ENCODE data around the gene HGFAC.

The HGFAC gene

DNA sequence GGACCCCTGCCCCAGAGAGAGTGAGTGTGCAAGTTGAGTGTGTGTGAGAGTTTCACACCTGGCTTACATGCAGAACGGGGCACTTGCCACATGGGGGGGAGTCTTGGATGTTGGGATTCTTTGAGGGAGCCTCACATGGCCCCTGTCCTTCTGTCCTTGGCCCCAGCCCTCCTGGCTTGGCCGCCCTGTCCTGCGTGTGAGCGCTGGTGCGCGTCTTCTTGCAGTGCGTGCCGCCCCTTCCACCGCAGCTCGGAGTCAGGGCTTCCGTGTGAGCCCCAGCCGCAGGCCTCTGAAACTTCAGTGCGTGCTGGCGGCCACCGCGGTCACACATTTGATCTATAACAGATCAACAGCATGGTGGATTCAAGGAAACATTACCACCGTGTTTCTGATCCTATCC is 30.1 kb upstream of the HGFAC start:
- no peak for DNase-seq

DNA sequence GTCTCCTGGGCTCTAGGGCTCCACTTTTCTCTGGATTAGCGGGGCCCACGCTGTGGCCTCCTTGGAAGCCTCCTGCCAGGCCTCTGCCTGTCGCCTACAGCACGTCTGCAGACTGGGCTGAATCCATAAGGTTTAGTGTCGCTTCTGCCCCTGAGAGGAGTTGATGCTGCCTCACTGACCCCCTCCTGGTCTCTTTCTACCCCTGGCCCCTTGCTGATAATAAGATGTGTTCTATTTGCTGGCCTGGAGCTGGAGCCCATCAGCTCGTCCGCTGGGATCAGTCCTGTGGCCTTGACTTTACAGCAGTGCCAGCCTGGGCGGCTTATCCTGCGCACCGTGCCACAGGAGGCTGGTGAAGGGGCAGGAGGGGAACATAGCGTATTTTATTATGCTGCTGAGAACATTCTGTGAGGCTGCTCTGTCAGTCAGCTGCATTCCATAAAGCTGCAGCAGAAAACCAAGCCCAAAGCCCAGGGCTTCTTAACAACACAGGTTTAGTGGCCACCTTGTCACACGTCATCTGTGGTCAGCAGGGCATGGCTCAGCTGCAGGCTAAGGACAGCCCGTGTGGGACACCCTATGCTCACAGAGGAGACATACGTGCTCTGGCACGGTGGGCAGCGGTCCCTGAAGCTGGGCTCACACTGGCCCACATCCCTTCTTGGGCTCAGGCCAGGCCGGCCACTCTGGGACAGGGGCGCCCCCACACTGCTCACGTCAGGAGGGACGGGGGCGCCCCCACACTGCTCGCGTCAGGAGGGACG is 29.3 kb upstream of the HGFAC start:
- DNase-seq = no peak

DNA sequence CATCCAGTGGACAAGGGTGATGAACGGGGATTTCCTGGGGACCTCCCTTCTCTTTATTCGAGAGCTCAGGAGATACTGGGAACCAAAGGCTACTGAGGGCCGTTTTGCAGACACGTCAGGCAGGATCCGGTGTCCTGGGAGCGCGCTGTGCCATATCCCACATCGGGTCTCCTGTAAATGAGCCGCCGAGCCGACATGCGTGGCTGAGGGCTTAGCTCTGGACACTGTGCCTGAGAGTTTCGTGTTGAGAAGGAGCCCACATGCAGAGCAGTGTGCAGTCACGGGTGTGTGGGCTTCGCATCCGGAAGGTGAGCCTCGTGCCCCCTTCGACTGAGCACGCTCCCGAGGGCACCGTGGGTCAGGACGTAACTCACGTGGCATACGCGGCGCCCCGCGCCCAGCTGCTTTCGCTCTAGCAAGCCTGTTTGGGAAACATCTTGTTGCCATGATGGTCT is 28.5 kb upstream of the HGFAC start:
- DNase-seq = no peak

DNA sequence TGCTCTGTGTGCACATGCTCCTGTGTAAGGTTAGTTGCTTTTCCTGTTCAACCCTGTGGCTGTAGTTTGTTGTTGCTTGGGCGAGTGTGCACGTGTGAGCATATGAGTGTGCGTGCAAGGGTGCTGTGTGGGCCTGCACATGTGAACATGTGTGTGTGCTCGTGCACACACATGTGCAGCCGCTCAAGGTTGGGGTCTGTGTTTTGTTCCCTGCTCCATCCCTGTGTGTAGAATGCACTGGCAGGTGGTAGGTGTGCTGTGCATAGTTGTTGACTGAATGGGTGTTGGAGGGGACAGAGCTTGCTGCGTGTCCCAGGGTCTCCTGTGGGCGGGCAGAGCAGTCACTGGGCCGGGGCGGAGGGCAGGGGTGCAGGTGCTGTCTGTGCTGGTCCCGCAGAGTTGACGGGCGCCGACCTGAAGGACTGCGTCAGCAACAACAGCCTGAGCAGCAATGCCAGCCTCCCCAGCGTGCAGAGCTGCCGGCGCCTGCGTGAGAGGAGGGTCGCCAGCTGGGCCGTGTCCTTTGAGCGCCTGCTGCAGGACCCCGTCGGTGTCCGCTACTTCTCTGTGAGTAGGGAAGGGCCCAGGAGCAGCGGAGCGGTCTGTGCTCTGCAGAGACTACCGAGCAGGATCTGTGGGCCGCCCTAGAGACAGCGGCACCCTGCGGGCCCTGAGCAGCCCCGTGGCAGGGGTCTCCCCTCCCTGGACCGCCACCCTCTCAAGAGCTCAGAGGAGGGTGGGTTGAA is 27.9 kb upstream of the HGFAC start:
- DNase-seq = no peak

DNA sequence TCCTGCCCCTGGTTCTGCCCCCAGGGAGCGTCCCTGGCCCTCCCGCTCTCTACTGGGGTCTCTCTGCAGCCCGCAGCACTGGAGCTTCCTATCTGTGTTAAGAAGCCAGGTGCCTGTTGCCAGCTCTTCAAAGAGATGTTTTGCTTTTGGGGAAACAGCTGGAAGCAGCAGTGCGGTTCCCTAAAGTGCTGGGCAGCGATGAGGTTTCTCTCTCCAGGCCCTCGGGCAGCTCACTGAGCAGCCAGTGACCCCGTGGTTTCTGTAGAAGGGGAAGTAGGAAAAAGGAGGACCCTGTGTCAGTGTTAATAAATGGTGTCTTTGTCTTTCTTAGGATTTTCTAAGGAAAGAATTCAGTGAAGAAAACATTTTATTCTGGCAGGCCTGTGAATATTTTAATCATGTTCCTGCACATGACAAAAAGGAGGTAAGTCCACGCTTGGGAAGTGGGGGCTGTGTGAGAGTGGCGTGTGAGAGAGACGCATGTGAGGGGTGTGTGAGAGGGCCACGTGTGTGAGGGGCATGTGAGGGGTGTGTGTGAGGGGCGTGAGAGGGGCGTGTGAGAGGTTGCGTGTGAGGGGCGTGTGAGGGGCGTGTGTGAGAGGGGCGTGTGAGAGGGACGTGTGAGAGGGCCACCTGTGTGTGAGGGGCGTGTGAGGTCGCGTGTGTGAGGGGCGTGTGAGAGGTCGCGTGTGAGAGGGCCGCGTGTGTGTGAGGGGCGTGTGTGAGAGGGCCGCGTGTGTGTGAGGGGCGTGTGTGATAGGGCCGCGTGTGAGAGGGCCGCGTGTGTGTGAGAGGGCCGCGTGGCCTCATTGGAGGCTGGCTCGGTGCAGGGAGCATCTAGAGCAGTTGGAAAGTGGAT is 27.1 kb upstream of the HGFAC start:
- DNase-seq = no peak

DNA sequence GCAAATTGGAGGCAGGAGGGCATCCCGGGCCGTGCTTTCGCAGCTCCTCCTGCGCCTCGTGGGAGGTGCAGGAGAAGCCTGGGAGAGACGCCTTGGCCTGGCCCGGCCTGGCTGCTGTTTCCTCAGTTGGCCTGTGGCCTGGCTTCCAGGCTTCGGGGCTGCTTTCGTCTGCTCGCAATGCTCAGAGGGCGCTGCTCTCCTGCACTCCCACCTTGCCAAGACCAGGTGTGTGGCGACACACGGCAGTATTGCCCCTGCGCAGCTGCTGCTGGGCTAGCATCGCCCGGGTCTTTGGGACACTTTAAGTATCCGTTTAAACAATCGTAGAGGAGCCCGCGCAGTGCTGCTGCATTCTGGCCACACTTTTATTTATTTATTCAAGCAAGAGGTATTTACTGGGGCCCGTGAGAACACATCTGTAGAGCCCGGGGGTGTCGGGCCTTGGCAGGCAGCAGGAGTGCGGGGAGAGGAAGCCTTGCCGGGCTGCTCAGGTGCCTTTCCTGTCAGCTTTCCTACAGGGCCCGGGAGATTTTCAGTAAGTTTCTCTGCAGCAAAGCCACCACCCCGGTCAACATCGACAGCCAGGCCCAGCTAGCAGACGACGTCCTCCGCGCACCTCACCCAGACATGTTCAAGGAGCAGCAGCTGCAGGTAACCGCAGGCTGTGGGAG is 26.2 kb upstream of the HGFAC start:
- no peak for DNase-seq

DNA sequence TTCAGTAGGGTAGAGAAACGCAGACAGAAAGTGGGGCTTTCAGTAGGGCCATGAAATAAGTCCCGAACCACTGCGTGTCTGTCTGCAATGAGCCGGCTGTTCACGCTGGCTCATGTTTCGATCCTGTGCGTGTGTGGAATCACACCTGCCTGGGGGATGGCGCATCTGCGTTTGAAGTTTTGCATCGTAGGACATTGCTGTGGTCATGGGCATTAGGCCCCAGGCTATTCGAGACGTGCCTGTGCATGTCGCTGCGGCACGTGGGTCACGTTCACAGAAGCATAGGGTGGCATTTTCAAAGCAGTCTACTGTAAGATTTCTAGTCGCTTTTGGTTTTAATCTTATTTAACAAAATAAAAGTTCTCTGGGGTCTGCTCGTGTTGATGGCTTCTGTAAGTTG is 25.5 kb upstream of the HGFAC start:
- DNase-seq = no peak

DNA sequence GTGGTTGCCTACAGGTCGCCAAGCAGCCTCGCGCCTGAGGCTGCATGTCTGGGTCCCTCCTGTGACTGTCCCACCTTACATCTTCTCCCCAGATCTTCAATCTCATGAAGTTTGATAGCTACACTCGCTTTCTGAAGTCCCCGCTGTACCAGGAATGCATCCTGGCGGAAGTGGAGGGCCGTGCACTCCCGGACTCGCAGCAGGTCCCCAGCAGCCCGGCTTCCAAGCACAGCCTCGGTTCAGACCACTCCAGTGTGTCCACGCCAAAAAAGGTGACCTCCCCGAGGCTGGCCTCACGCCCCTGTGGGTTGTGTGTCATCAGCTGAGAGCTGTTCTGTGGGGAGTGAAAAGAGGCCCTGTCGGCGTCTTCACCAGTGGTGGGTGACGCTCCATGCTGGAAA is 24.9 kb upstream of the HGFAC start:
- no peak for DNase-seq

DNA sequence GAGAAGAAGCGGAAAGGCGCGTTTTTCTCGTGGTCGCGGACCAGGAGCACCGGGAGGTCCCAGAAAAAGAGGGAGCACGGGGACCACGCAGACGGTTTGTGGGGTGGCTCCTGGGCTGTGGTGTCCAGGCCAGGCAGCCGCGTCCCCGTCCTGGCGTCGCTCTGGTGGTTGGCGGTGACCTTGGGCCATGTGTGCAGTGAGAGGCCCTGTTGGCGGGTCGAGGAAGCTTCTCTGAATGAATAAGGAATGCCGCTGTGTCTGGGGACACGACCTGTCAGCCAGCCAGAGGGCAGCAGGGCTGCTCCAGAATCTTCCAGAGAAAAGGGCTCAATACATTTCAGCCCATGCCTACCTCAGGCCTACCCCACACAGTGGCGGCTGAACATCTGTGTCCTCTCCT is 24.3 kb upstream of the HGFAC start:
- no peak for DNase-seq

DNA sequence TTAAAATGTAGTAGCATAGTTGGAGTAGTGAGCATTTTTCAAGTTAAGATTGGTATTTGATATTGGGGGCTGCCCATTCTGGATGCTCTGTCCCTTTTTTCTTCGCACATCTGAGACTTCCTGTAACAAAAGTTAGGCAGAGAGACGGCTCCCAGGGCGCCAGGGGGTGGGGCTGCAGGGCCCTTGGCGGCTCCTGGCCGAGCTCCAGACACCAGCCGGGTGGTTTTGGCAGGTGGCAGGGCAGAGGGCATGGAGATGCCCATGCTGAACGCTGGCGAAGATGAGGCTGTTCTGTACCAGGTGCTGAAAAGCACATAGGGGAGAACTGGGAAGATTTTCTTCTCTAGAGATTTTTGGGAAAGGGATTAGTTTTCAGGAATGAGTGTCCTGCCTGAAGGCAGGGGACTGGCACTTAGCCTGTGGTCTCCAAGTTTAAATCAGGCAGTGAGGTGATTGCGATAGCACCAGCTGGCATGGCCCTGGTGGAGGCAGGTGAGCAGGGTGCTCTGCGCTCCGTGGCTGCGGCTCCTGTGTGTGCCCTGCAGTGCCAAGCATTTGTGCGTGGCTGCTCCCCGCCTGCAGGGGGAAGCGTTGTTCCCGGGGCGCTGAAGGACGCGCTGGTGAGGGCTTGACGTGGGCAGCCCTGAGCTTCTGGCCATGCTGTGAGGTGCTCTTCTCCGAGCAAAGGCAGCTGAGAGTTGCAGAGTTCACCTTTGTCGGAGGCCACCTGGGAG is 23.6 kb upstream of the HGFAC start:
- DNase-seq = no peak

DNA sequence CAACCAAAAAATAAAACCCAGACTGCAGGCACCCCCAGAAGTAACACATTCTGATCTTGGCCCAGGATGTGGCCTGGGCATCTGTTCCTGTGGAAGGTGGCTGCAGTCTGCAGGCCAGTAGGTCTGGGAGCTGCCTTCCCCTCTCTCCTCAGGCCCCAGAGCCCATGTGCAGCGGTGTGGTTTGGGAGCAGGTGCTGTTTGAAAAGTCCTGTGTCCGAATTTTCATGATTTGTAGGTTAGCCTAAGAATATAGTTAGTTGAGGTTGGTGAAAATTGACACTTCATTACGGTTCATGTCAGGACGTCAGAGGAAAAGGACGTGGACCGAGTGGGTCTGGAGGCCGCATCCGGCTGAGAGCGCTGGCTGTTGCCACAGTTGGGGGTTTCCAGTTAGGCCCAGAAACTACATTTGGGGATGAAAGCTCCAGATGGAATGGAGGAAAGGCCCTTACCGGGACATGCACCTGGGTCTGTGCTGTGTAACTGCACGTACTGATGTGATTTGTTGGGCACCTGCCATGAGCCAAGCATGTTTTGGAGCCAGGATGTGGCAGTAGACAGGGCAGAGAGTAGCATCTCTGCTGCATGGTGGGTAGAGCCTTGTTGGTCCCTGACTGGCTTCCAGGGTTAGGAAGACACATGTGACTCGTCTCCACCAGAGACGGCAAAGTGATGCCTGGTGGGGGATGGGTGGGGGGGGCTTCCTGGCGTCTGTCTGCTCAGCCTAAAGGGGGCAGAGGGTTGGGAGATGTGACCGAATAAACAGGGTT is 21.7 kb upstream of the HGFAC start:
- no peak for DNase-seq

DNA sequence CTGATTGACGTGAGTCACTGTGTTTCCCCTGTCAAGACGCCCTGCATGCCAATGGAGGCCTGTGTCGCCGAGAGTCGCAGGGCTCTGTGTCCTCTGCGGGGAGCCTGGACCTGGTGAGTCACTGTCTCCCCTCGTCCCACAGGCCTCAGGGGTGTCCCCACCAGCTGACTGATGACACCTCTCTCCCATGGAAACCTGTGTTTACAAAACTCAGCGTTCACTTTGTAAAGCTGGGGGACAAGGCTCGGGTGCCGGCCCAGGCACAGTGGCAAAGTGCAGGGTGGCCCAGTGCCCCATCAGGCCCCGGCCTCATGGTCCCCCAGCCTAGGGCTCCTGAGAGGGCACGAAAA is 21.2 kb upstream of the HGFAC start:
- no peak for DNase-seq

DNA sequence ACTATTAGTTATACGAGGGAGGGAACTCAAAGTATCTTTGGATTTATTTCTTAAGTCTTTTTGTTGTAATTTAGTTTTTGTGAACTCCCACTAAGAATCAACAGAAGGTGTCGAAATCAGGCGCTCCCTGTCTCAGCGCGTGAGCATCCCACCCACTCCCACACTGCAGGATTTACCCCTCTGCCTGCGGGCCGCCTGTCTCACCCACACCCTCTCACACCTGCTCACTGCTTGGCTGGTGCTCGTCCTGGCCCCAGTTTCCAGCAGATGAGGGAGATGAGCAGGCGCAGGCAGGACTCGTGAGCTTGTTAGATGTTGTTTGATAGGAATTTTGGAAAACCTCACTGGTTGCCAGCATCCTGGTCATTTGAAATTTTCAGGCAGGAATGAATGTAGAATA is 20.8 kb upstream of the HGFAC start:
- no peak for DNase-seq

DNA sequence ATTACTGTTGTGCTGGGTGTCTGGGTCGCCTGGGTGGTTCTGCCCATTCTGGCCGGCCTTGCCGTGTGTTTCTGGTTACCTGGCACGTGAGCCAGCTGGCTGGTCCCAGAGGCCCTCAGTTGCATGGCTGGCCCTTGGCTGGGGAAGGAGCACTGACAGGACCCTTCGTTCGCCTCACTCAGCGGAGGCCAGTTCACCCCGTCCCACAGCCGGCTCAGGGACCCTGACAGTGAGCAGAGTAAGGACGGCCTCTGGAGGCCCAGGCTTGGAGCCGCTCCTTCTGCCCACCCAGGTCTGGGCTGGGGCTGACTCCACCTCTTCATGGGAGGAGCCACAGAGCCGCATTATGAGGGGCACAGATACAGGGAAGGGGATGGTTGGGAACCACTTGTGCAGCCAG is 20.3 kb upstream of the HGFAC start:
- DNase-seq = no peak

DNA sequence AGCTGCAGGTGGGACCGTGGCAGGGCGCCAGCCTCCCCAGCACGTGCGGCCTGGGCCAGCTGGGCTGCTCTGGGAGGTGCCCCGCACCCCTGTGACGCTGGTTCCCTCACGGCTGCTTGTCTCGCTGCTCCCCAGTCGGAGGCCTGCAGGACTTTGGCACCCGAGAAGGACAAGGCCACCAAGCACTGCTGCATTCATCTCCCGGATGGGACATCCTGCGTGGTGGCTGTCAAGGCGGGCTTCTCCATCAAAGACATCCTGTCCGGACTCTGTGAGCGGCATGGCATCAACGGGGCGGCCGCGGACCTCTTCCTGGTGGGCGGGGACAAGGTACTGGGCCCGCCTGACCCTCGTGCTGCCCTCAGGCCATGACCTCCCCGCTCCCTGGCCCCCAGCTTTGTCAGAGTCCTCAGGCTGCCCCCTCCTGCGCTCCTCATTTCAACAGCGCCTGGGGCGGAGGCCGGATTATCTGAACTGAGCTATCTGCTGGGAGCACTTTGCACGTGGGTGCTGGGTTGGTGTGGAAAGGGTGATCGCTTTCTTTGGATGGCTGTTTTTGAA is 19.4 kb upstream of the HGFAC start:
- DNase-seq = no peak

DNA sequence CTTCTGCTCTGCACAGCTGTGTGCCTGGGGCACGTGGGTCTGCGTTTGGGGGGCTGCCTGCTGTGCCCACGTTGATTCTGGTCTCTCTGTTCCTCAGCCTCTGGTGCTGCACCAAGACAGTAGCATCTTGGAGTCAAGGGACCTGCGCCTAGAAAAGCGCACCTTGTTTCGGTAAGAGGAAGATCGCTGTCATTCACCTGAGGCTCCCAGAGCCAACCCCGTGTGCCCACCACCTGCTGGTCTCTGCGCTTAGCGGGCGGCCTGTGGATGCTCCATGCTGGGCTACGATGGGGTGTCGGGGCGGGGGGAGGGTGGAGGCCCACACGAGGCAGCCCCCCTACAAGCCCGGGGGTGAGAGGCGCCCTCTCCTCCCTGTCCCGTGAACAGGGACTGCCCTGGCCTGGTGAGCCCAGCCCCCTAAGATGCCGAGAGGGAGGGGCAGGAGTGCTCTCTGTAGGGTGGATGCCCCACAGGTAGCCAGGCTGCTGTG is 18.9 kb upstream of the HGFAC start:
- DNase-seq = no peak

DNA sequence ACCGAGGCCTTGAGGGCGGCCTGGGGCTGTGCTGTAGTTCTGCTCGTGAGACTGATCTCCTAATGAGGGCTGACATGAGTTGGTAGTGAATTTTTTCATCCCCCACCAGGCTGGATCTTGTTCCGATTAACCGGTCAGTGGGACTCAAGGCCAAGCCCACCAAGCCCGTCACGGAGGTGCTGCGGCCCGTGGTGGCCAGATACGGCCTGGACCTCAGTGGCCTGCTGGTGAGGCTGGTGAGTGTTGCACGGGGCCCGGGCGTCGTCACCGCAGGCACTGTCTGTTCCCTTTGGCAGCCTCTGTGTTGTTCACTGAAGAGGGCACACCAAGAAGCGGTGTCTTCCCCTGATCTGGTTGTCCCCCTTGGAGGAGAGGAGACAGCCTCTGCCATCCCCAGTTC is 18.4 kb upstream of the HGFAC start:
- no peak for DNase-seq

DNA sequence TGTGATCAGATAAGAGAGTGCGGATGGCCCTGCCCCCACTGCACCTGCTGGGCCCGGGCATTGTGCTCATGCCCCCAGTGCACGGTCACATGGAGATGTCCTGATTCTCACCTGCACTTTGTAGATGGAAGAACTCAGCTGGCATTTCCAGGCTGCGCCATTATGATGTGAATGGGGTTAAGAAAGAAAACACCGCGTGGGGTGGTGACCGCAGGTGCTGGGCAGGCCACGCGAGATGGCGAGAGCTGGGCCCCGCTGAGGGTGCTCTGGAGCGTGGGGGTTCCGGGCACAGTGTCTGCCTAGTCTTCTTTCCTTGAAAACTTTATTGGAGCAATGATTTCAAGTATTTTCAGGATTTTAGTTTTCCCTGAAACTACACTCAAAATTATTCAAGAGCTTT is 17.8 kb upstream of the HGFAC start:
- no peak for DNase-seq

DNA sequence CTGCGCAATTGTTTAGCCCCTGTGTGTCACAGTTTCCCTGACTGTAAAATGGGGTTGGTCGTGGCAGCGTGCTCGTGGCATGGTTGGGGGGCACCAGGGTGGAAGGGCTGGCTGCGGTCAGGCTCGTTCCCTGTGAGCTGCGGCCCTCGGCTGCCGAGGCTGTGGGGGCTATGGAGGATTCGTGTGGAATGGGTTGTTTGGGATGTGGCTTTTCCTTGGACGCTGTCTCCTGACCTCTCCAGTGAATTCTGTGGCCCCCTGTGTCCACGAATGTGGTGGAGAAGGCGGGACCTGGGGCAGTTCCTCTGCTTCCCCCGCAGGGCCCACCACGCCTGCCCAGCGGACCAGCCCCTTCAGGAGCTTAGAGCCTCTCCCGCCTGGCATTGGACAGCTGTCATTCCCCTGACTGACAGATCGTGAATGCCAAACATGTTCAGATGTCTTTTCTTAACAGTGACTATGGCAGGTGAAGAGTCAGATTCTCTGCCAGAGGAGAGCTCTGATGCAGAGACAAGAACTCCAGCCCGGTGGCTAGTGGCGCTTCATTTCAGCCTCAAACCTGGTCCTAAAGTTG is 17.2 kb upstream of the HGFAC start:
- no peak for DNase-seq

DNA sequence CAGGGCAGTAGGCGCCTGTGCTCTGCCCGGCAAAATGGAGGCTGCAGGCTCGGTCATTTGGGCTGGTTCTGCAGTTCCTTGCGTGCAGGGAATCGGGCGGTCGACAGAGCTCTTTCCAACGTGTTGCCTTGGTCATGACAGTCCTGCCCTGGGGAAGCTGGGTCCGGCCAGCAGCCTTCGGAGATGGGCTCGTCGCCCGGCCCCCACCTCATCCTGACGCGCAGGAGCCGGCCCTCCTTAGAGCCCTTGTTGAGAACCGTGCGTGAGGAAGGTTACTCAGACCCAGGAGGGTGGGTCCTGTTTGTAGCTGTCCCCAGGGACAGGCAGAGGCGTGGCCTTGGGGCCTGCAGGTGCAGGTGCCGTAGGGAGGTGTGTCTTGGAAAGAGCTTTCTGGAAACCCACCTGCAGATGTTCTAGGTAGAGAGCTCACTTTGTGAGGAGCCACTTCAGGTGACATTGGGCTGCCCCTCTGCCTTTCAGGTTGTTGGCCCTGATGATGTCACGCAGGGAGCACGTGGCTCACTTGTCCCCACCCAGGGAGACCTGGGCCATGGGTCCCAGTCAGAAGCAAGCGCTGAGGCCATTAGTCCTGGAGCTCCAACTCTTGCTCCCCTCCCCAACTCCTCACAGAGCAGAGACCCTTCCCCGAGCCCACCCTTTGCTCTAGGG is 15.2 kb upstream of the HGFAC start:
- DNase-seq = no peak

Data from effector CD4-positive, alpha-beta T cell (primary cell).